Testis (tissue), 3 donors: ENCODE data around the gene MRPL27. TPM values are rescaled to one million over a fixed set of nuclear protein-coding genes. Genes with fewer than 3 reads are reported as not detected.

ENCODE experiments used
- DNase-seq: peaks from one replicate; pipeline ENCODE4 v3.0.0-alpha.2; 2019
- H3K27ac ChIP-seq, 2 donors: fragments of 200-600 bp; sonication (generic); one replicate each; pipeline ENCODE4 v1.5.1; 2019
- H3K27me3 ChIP-seq: fragments of 200-600 bp; sonication (generic); one replicate; pipeline ENCODE4 v1.5.1; 2019
- H3K36me3 ChIP-seq: fragments of 200-600 bp; sonication (generic); one replicate; pipeline ENCODE4 v1.5.1; 2017; ENCODE audit warnings: low read depth; ENCODE audit errors: missing control alignments
- H3K4me1 ChIP-seq: fragments of 200-600 bp; sonication (generic); one replicate; pipeline ENCODE4 v1.5.1; 2019
- H3K4me3 ChIP-seq, 2 donors: fragments of 200-600 bp; sonication (generic); one replicate each; pipeline ENCODE4 v1.5.1; 2017 to 2019
- H3K9me3 ChIP-seq: fragments of 200-600 bp; sonication (generic); one replicate; pipeline ENCODE4 v1.5.1; 2017
- POLR2A ChIP-seq: fragments of 450-650 bp; IDR thresholded peaks from one replicate; pipeline ENCODE4 v1.6.1; 2017; ENCODE audit warnings: antibody characterized with exemption, mild to moderate bottlenecking, moderate library complexity
- WGBS, 2 donors: methylation state at CpG; one replicate each; pipeline ENCODE4 v1.1.5; 2018; 5-methylcytosine and 5-hydroxymethylcytosine counted together
- intact Hi-C: fragments of 100-400 bp; cut with DNase I; formaldehyde crosslinking; loops from one replicate; pipeline ENCODE4 v1.15.1; 2023; ENCODE audit warnings: low total_unique reads
- polyA plus RNA-seq: library from polyadenylated mRNA; stranded (reverse); fragments of 350-450 nt; fragmentation: Illumina TruSeq; extraction: RNeasy Lipid Tissue Mini Kit (QIAGEN cat#74804); gene quantifications from one replicate; pipeline ENCODE4 v1.2.3, GENCODE V29; 2014; ENCODE audit warnings: low read depth, low replicate concordance; ENCODE audit not compliant: insufficient read depth
- total RNA-seq, 2 donors: library from RNA; depleted of rRNA; stranded (reverse); fragments of >200 nt; gene quantifications; one replicate each; pipeline ENCODE4 v1.2.3, GENCODE V29; 2016
- TF ChIP-seq, protein P1 (sequence below), 3 experiments: fragments of 450-650 bp in 2 of 3; fragments of 200-600 bp in 1 of 3; sonication (generic) in 1 of 3; IDR thresholded peaks; one replicate each; pipeline ENCODE4 v1.5.1; 2016 to 2019; ENCODE audit warnings: antibody characterized with exemption in 3 of 3, mild to moderate bottlenecking in 2 of 3, moderate library complexity in 1 of 3

MRPL27 gene
- total and polyA plus RNA-seq, 3 donors from 2014 or later, result 54.5 to 69.1 (median 65.1) TPM

DNA sequence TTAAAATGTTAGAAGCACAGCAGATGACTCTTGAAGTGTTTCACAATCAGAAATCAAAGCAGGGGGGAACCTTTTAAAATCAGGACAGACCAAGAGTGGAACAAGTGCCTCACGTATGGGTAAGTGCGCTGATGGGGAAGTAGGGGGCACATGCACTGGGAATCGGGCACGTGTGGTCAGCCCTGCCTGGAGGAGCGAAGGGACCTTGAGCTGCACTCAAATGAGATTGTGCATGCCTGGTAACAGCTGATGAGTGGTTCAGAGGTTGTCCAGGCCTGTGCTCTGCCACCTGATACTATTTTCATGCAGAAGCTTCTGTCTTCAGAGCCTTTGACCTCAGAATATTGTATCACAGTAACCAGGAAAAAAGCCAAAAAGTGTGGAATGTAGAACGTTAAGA is 40.8 kb downstream of the MRPL27 start:
- Histone ChIP-seq H3K27me3 (no peaks in the 10 kb centered on the region), H3K4me1 (no peaks in the 10 kb centered on the region), H3K27ac (no peak overlapping the region), H3K9me3 (no peaks in the 10 kb centered on the region), H3K36me3 (no peaks in the 10 kb centered on the region), H3K4me3 (no peak overlapping the region)
- TF ChIP-seq, protein P1, sequence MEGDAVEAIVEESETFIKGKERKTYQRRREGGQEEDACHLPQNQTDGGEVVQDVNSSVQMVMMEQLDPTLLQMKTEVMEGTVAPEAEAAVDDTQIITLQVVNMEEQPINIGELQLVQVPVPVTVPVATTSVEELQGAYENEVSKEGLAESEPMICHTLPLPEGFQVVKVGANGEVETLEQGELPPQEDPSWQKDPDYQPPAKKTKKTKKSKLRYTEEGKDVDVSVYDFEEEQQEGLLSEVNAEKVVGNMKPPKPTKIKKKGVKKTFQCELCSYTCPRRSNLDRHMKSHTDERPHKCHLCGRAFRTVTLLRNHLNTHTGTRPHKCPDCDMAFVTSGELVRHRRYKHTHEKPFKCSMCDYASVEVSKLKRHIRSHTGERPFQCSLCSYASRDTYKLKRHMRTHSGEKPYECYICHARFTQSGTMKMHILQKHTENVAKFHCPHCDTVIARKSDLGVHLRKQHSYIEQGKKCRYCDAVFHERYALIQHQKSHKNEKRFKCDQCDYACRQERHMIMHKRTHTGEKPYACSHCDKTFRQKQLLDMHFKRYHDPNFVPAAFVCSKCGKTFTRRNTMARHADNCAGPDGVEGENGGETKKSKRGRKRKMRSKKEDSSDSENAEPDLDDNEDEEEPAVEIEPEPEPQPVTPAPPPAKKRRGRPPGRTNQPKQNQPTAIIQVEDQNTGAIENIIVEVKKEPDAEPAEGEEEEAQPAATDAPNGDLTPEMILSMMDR (IDR thresholded peaks at IDR 0.05), result no peak
- TF ChIP-seq POLR2A, result no peak
- intact Hi-C loops, result no loop called here
- DNase-seq, result no peak
- WGBS, 2 donors, result 56 to 78% methylated on average over 6 of the region's 6 CpGs

DNA sequence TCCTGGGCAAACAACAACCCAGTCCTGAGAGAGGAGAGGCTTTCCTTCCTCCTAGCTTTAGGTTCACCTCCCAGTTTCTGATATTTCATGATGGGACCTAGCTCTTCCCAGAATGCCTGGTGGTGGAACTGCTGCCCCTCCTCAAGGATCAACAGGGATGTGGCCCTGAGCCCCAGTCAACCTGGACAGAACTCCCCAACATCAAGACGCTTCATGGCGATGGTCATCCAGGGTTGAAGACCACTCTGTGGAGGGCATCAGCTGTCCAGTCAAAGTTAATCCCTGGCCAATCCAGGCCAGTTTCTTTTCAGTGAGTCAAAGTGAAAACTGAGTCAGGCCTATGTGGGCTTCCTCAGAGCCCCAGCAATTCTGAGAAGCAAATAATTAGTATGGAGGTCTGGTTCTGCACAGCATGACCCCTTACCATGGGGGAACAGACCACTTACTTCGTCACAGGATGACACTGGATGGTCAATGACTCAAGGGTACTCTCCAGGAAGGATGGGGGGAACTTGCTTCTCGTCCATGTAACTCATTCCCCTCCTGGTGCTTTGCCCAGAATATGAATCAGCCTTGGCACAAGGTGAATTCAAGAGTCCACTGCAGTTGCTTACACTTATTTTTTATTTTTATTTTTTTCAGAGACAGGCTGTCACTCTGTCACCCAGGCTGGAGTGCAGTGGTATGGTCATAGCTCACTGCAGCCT is 41.7 kb downstream of the MRPL27 start:
- H3K36me3 ChIP-seq, result no peaks in the 10 kb centered on the region
- TF ChIP-seq POLR2A, result no peak
- no peaks in the 10 kb centered on the region for H3K27me3 ChIP-seq
- no peak overlapping the region for H3K27ac ChIP-seq
- intact Hi-C loops, result no loop called here
- H3K9me3 ChIP-seq, result no peaks in the 10 kb centered on the region
- WGBS, 2 donors, result 84 to 89% methylated on average over 4 of the region's 4 CpGs
- no peaks in the 10 kb centered on the region for H3K4me1 ChIP-seq
- H3K4me3 ChIP-seq, result no peak overlapping the region
- DNase-seq, result no peak

DNA sequence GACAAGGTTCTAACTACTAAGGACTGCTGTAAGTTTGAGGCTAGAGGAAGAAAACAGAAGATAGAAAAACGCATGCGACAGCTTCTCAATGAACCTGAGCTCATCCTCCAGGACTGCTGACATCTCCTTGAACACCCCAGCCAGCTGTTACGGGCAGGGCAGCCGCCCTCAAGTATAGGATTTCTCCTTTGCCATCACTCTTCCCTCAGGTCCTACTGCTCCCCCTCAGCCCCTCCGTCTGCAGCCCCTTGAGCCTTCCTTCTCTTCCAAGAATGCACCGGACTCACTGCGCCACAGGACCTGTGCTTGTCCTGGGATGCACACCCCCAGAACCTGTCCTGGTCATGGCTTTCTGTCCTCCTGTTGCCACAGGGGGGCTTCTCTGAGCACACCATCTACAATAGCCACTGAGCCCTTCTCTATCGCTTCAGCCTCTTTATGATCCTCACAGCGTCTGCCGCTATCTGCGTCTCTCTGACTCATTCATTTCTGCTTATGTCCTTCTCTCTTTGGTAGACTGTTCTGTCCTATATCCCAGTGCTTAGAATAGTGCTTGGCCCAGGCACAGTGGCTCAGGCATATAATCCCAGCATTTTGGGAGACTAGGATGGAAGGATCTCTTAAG is 42.7 kb downstream of the MRPL27 start:
- TF ChIP-seq, protein P1 (IDR thresholded peaks at IDR 0.05), result no peak
- no peak for TF ChIP-seq POLR2A
- intact Hi-C loops, result no loop called here
- DNase-seq, result no peak
- Histone ChIP-seq H3K27me3 (no peaks in the 10 kb centered on the region), H3K27ac (no peak overlapping the region), H3K4me1 (no peaks in the 10 kb centered on the region), H3K4me3 (no peak overlapping the region), H3K9me3 (no peaks in the 10 kb centered on the region), H3K36me3 (no peaks in the 10 kb centered on the region)
- WGBS, 2 donors, result 91 to 93% methylated on average over 11 of the region's 11 CpGs

DNA sequence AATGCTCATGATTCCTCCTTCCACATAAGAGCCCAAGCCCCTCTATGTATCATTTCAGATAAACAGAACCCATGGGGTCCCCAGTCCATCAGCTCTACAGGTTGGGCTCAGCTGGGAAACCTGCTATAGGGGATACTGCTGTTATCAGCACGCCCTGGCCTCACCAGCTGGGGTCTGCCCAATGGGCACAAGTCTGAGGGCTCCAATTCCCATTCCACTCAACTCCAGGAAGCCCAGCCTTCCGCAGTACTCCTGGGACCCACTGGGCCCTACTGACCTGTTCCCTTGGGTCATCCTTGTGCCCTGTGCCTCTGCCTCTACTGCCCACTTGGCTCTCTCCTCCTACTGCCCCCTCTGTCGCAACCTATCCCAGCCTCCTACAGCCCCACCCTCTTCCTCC is 43.3 kb downstream of the MRPL27 start:
- Histone ChIP-seq H3K36me3 (no peaks in the 10 kb centered on the region), H3K4me1 (no peaks in the 10 kb centered on the region), H3K9me3 (no peaks in the 10 kb centered on the region), H3K27me3 (no peaks in the 10 kb centered on the region), H3K27ac (no peak overlapping the region), H3K4me3 (no peak overlapping the region)
- TF ChIP-seq, protein P1 (IDR thresholded peaks at IDR 0.05), result no peak
- TF ChIP-seq POLR2A, result no peak
- 79 to 89% methylated on average over 1 to 3 of the region's 3 CpGs for WGBS, 2 donors
- no peak for DNase-seq
- intact Hi-C loops, result no loop called here

DNA sequence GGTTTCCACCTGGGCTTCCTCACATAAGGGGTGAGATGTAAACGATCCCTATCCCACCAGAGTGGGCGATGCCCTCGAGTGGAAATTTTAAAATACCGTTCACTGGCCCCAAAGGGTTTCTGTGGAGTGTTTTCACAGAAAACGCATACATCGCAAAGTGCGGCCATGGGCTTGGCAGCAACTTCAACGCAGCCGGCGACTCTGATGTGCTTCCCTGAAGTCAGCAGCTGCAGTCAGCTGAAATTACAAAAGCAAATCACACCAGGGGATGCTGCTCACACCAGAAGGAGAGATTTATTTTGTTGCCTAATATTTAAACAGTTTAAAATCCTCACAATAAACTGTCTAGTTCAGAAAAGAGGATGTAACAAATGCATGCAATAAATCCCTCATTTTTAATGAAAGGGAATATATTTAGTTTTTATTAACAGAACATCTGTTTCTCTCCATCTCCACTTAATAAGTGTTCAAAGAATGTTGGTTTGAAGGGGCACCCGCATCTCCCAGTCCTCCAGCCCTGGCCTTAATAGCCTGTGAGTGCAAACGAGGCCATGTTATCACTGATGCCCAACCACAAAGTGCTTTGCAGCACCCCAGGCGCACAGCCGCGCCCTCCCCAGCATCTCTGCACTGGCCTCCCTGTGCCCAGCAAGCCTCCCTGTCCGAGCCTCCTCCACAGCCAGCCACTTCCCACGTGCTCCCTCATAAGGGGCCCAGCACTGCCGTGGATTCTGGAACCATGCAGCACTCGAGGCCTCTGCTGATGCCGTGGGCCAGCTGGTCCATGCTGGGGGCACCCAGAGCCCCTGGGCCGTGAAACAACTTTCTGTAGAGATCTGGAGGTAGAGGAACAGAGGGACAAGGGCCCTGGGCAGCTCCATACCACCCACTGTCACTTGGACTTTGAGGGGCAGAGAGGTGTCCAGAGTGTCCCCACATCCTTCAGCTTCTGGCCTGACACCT is 44.3 kb downstream of the MRPL27 start:
- intact Hi-C loops, result no loop called here
- Histone ChIP-seq H3K36me3 (no peaks in the 10 kb centered on the region), H3K27ac (no peak overlapping the region), H3K4me3 (no peak overlapping the region), H3K4me1 (no peaks in the 10 kb centered on the region), H3K9me3 (no peaks in the 10 kb centered on the region), H3K27me3 (no peaks in the 10 kb centered on the region)
- no peak for DNase-seq
- WGBS, 2 donors, result 65 to 70% methylated on average over 20 to 21 of the region's 21 CpGs
- TF ChIP-seq, protein P1 (IDR thresholded peaks at IDR 0.05), result no peak
- TF ChIP-seq POLR2A, result no peak
